ENCODE measurements around the gene COMMD1. TPM values are rescaled to one million over a fixed set of nuclear protein-coding genes. Genes with fewer than 3 reads are reported as not detected.

Gene COMMD1
- polyA plus RNA-seq, 1 of the 3 experiments (the other 2 are of a cell fraction) = 32.5 TPM

GRCh38 chr2:62029910-62030309 is 124.4 kb downstream of the COMMD1 start:
- H3K4me1 ChIP-seq (ENCODE audit: control insufficient read depth in 1 of 2, insufficient read depth in 2 of 2, low read depth in 1 of 2, low read length in 1 of 2) = no peaks in the 10 kb centered on the region; a peak in 2 of 4 replicates
- no peaks in the 10 kb centered on the region for H4K20me1 ChIP-seq (ENCODE audit: insufficient read depth)
- H3K36me3 ChIP-seq (replicated peaks in 1 of 2; ENCODE audit: control insufficient read depth in 1 of 2, insufficient read depth in 2 of 2, low read length in 1 of 2) = no peaks in the 10 kb centered on the region
- H3K9me2 ChIP-seq = no peaks in the 10 kb centered on the region
- H3K9ac ChIP-seq = no peak overlapping the region
- TF ChIP-seq EZH2phosphoT487 (IDR thresholded peaks at IDR 0.05; ENCODE audit: borderline replicate concordance, low read depth) (no peak), SMC3 (IDR thresholded peaks at IDR 0.05; ENCODE audit: low read depth, low read length) (no peak), GATA2 (CRISPR knock-in tag; IDR thresholded peaks at IDR 0.05) (no peak), FOXM1 (IDR thresholded peaks at IDR 0.05; ENCODE audit: low read depth) (no peak), TCF12 (IDR thresholded peaks at IDR 0.05) (no peak), RFX5 (IDR thresholded peaks at IDR 0.05; ENCODE audit: low read length) (no peak), MEF2A (IDR thresholded peaks at IDR 0.05; ENCODE audit: borderline replicate concordance, low read depth) (no peak), MAX (IDR thresholded peaks at IDR 0.05; ENCODE audit: low read depth) (no peak), RXRA (IDR thresholded peaks at IDR 0.05; ENCODE audit: borderline replicate concordance, low read depth) (no peak), MXI1 (IDR thresholded peaks at IDR 0.05; ENCODE audit: low read depth, low read length) (no peak), CHD2 (IDR thresholded peaks at IDR 0.05; ENCODE audit: low read length, partially characterized antibody) (no peak), SIN3A (IDR thresholded peaks at IDR 0.05; ENCODE audit: borderline replicate concordance, low read depth, low read length) (no peak), POLR2AphosphoS5 (IDR thresholded peaks at IDR 0.05; ENCODE audit: low read depth, low read length) (no peak), GABPA (IDR thresholded peaks at IDR 0.05; ENCODE audit: low read depth) (no peak)
- TF ChIP-seq, protein P1, sequence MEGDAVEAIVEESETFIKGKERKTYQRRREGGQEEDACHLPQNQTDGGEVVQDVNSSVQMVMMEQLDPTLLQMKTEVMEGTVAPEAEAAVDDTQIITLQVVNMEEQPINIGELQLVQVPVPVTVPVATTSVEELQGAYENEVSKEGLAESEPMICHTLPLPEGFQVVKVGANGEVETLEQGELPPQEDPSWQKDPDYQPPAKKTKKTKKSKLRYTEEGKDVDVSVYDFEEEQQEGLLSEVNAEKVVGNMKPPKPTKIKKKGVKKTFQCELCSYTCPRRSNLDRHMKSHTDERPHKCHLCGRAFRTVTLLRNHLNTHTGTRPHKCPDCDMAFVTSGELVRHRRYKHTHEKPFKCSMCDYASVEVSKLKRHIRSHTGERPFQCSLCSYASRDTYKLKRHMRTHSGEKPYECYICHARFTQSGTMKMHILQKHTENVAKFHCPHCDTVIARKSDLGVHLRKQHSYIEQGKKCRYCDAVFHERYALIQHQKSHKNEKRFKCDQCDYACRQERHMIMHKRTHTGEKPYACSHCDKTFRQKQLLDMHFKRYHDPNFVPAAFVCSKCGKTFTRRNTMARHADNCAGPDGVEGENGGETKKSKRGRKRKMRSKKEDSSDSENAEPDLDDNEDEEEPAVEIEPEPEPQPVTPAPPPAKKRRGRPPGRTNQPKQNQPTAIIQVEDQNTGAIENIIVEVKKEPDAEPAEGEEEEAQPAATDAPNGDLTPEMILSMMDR (IDR thresholded peaks at IDR 0.05) = no peak
- TF ChIP-seq, protein P2, sequence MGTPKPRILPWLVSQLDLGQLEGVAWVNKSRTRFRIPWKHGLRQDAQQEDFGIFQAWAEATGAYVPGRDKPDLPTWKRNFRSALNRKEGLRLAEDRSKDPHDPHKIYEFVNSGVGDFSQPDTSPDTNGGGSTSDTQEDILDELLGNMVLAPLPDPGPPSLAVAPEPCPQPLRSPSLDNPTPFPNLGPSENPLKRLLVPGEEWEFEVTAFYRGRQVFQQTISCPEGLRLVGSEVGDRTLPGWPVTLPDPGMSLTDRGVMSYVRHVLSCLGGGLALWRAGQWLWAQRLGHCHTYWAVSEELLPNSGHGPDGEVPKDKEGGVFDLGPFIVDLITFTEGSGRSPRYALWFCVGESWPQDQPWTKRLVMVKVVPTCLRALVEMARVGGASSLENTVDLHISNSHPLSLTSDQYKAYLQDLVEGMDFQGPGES (IDR thresholded peaks at IDR 0.05; ENCODE audit: low read depth, low read length) = no peak
- no peaks in the 10 kb centered on the region for H3K27me3 ChIP-seq (ENCODE audit: insufficient read depth)
- H3K4me2 ChIP-seq = no peak overlapping the region
- H3K4me3 ChIP-seq (ENCODE audit: low read depth in 2 of 2, low read length in 1 of 2) = no peak overlapping the region
- no peaks in the 10 kb centered on the region for H3K9me3 ChIP-seq
- DNase-seq = no peak
- ChIA-PET POLR2A (no interaction called here), CTCF (no interaction called here)
- no peak overlapping the region for H2AFZ ChIP-seq (ENCODE audit: low read depth)
- no peak overlapping the region for H3K27ac ChIP-seq (ENCODE audit: low read depth in 2 of 2, low read length in 1 of 2)
- 99% methylated on average over 3 of the region's 3 CpGs for WGBS (ENCODE audit: low lambda C conversion rate)
- H3K79me2 ChIP-seq (ENCODE audit: insufficient read depth) = no peaks in the 10 kb centered on the region
- H3F3A ChIP-seq (replicated peaks; ENCODE audit: insufficient read depth) = no peaks in the 10 kb centered on the region

DNA sequence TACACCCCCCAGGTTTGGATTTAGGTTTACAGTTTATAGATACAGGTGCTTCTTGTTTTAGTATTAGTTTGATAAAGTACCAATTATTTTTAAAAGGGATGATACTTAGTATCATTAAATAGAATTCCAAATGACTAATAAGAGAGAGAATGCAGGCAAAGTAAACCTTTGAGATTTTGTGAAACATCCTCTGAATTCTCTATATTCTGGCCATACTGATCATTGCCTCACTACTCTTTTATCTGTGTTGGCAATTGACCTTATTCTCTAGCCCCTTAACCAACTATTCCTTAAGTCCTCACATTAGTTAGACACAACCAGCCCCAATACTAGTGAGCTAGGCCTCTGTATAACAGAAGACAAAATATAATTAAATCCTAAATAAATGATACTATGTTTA is 125.4 kb downstream of the COMMD1 start:
- Histone ChIP-seq H3K36me3 (replicated peaks in 1 of 2; ENCODE audit: control insufficient read depth in 1 of 2, insufficient read depth in 2 of 2, low read length in 1 of 2) (no peaks in the 10 kb centered on the region), H3K9me3 (no peaks in the 10 kb centered on the region), H3K4me3 (ENCODE audit: low read depth in 2 of 2, low read length in 1 of 2) (no peak overlapping the region), H3K4me2 (no peak overlapping the region), H3F3A (replicated peaks; ENCODE audit: insufficient read depth) (no peaks in the 10 kb centered on the region), H3K4me1 (ENCODE audit: control insufficient read depth in 1 of 2, insufficient read depth in 2 of 2, low read depth in 1 of 2, low read length in 1 of 2) (no peaks in the 10 kb centered on the region; a peak in 2 of 4 replicates), H3K27ac (ENCODE audit: low read depth in 2 of 2, low read length in 1 of 2) (no peak overlapping the region), H3K27me3 (ENCODE audit: insufficient read depth) (no peaks in the 10 kb centered on the region), H3K9me2 (no peaks in the 10 kb centered on the region), H2AFZ (ENCODE audit: low read depth) (no peak overlapping the region), H3K79me2 (ENCODE audit: insufficient read depth) (no peaks in the 10 kb centered on the region), H4K20me1 (ENCODE audit: insufficient read depth) (no peaks in the 10 kb centered on the region), H3K9ac (no peak overlapping the region)
- POLR2A ChIA-PET = no interaction called here
- CTCF ChIA-PET = interaction anchor here (1.2 to 1.6 kb wide), 2 partner anchors 37 to 382 kb away, joined by 3 to 5 read pairs; no protein-coding TSS in a partner anchor
- no peak for DNase-seq
- TF ChIP-seq, protein P2 (IDR thresholded peaks at IDR 0.05; ENCODE audit: low read depth, low read length) = no peak
- TF ChIP-seq, protein P1 (IDR thresholded peaks at IDR 0.05) = no peak
- TF ChIP-seq ZBTB33 (IDR thresholded peaks at IDR 0.05; ENCODE audit: borderline replicate concordance, low read depth) (no peak), GABPA (IDR thresholded peaks at IDR 0.05; ENCODE audit: low read depth) (no peak), NFIC (IDR thresholded peaks at IDR 0.05; ENCODE audit: borderline replicate concordance) (no peak), FOXJ3 (CRISPR knock-in tag; IDR thresholded peaks at IDR 0.05) (no peak), MEF2A (IDR thresholded peaks at IDR 0.05; ENCODE audit: borderline replicate concordance, low read depth) (no peak), RXRA (IDR thresholded peaks at IDR 0.05; ENCODE audit: borderline replicate concordance, low read depth) (no peak), EZH2phosphoT487 (IDR thresholded peaks at IDR 0.05; ENCODE audit: borderline replicate concordance, low read depth) (no peak), JUND (IDR thresholded peaks at IDR 0.05) (no peak)
